Limb (tissue), 2 donors: Measurements from ENCODE around the gene ECHDC3.

ENCODE experiments used
- DNase-seq, 2 donors: peaks; one replicate each; pipeline ENCODE4 v3.0.0-alpha.2; 2016; ENCODE audit errors: extremely low spot score in 2 of 2

The ECHDC3 gene

GRCh38 chr10:11746883-11747539 is 4.8 kb downstream of the ECHDC3 start:
- no peak for DNase-seq

- no peak for DNase-seq
Measured at GRCh38 chr10:11748866-11749265, 6.7 kb downstream of the ECHDC3 start.

GRCh38 chr10:11750420-11750819 is 8.2 kb downstream of the ECHDC3 start:
- DNase-seq: no peak

GRCh38 chr10:11754173-11754572 is 12.0 kb downstream of the ECHDC3 start:
- DNase-seq: no peak

GRCh38 chr10:11754620-11755019 is 12.4 kb downstream of the ECHDC3 start:
- no peak for DNase-seq

GRCh38 chr10:11755512-11756263 is 13.5 kb downstream of the ECHDC3 start:
- DNase-seq: no peak

- no peak for DNase-seq
Measured at GRCh38 chr10:11756766-11757315, 14.7 kb downstream of the ECHDC3 start.

- peak; percentile 33 to 46 for DNase-seq
Measured at GRCh38 chr10:11757454-11757820, 15.3 kb downstream of the ECHDC3 start.

- peak; percentile 80 to 92 for DNase-seq
Measured at GRCh38 chr10:11757821-11758463, 15.8 kb downstream of the ECHDC3 start.

GRCh38 chr10:11758527-11759236 is 16.5 kb downstream of the ECHDC3 start:
- DNase-seq: no peak

- DNase-seq: no peak
Measured at GRCh38 chr10:11759347-11759746, 17.2 kb downstream of the ECHDC3 start.

- no peak for DNase-seq
Measured at GRCh38 chr10:11760151-11760550, 18.0 kb downstream of the ECHDC3 start.

- DNase-seq: no peak
Measured at GRCh38 chr10:11760861-11761260, 18.7 kb downstream of the ECHDC3 start.

- no peak for DNase-seq
Measured at GRCh38 chr10:11761431-11761830, 19.2 kb downstream of the ECHDC3 start.

GRCh38 chr10:11762706-11763500 is 20.7 kb downstream of the ECHDC3 start:
- no peak for DNase-seq

GRCh38 chr10:11763501-11763861 is 21.3 kb downstream of the ECHDC3 start:
- DNase-seq: no peak

- no peak for DNase-seq
Measured at GRCh38 chr10:11765141-11765540, 23.0 kb downstream of the ECHDC3 start.

- no peak for DNase-seq
Measured at GRCh38 chr10:11772575-11773288, 30.6 kb downstream of the ECHDC3 start.

- DNase-seq: no peak
Measured at GRCh38 chr10:11773761-11774441, 31.7 kb downstream of the ECHDC3 start.

- DNase-seq: no peak
Measured at GRCh38 chr10:11775412-11775811, 33.2 kb downstream of the ECHDC3 start.
